ENCODE results near the gene CNKSR2. TPM values are rescaled to one million over a fixed set of nuclear protein-coding genes. Genes with fewer than 3 reads are reported as not detected.

The CNKSR2 gene
- total and polyA plus RNA-seq, 2 experiments from 2014 or later: 13.9 to 40.9 TPM

DNA sequence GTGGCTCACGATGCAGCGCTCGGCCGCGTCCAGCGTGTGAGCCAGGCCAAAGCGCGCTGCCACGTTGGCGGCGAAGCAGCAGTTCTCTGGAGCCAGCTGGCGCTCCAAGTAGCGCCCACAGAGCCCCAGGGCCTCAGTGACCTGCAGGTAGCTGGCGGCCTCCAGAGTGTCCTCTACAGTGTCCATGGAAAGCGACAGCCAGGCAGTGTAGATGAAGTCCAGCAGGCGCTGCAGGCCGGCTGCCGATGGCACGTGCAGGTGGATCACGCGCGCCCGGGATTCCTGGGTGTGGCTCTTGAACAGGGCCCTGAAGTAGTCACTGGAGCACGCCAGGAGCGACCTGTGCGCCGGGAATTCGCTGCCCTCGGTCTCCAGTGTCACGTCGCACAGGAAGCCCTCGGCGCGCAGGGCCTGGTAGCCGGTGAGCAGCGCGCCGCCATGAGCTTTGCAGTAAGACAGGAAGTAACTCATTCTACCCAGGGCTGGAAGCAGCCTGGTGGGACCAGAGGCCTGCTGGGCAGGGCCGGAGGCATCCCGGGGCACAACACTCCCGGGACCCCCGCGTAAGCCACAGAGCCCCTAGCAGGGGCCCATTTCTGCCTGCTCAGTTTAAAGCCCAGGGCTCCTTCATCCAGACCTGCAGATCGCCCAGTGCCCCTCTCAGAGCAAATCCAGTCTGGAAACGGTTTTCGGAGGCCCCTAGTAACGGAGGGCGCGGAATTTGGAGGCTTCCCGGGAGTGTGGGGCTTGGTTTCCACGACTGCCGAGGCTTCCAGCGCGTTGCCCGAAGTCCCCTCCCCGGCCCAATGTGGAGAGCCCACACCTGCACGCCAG, 283.3 kb downstream of the CNKSR2 start (continued):
- TF ChIP-seq, protein P1, sequence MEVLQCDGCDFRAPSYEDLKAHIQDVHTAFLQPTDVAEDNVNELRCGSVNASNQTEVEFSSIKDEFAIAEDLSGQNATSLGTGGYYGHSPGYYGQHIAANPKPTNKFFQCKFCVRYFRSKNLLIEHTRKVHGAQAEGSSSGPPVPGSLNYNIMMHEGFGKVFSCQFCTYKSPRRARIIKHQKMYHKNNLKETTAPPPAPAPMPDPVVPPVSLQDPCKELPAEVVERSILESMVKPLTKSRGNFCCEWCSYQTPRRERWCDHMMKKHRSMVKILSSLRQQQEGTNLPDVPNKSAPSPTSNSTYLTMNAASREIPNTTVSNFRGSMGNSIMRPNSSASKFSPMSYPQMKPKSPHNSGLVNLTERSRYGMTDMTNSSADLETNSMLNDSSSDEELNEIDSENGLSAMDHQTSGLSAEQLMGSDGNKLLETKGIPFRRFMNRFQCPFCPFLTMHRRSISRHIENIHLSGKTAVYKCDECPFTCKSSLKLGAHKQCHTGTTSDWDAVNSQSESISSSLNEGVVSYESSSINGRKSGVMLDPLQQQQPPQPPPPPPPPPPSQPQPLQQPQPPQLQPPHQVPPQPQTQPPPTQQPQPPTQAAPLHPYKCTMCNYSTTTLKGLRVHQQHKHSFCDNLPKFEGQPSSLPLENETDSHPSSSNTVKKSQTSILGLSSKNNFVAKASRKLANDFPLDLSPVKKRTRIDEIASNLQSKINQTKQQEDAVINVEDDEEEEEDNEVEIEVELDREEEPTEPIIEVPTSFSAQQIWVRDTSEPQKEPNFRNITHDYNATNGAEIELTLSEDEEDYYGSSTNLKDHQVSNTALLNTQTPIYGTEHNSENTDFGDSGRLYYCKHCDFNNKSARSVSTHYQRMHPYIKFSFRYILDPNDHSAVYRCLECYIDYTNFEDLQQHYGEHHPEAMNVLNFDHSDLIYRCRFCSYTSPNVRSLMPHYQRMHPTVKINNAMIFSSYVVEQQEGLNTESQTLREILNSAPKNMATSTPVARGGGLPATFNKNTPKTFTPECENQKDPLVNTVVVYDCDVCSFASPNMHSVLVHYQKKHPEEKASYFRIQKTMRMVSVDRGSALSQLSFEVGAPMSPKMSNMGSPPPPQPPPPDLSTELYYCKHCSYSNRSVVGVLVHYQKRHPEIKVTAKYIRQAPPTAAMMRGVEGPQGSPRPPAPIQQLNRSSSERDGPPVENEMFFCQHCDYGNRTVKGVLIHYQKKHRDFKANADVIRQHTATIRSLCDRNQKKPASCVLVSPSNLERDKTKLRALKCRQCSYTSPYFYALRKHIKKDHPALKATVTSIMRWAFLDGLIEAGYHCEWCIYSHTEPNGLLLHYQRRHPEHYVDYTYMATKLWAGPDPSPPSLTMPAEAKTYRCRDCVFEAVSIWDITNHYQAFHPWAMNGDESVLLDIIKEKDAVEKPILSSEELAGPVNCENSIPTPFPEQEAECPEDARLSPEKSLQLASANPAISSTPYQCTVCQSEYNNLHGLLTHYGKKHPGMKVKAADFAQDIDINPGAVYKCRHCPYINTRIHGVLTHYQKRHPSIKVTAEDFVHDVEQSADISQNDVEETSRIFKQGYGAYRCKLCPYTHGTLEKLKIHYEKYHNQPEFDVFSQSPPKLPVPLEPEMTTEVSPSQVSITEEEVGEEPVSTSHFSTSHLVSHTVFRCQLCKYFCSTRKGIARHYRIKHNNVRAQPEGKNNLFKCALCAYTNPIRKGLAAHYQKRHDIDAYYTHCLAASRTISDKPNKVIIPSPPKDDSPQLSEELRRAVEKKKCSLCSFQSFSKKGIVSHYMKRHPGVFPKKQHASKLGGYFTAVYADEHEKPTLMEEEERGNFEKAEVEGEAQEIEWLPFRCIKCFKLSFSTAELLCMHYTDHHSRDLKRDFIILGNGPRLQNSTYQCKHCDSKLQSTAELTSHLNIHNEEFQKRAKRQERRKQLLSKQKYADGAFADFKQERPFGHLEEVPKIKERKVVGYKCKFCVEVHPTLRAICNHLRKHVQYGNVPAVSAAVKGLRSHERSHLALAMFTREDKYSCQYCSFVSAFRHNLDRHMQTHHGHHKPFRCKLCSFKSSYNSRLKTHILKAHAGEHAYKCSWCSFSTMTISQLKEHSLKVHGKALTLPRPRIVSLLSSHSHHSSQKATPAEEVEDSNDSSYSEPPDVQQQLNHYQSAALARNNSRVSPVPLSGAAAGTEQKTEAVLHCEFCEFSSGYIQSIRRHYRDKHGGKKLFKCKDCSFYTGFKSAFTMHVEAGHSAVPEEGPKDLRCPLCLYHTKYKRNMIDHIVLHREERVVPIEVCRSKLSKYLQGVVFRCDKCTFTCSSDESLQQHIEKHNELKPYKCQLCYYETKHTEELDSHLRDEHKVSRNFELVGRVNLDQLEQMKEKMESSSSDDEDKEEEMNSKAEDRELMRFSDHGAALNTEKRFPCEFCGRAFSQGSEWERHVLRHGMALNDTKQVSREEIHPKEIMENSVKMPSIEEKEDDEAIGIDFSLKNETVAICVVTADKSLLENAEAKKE (CRISPR knock-in tag; IDR thresholded peaks at IDR 0.05): no peak

DNA sequence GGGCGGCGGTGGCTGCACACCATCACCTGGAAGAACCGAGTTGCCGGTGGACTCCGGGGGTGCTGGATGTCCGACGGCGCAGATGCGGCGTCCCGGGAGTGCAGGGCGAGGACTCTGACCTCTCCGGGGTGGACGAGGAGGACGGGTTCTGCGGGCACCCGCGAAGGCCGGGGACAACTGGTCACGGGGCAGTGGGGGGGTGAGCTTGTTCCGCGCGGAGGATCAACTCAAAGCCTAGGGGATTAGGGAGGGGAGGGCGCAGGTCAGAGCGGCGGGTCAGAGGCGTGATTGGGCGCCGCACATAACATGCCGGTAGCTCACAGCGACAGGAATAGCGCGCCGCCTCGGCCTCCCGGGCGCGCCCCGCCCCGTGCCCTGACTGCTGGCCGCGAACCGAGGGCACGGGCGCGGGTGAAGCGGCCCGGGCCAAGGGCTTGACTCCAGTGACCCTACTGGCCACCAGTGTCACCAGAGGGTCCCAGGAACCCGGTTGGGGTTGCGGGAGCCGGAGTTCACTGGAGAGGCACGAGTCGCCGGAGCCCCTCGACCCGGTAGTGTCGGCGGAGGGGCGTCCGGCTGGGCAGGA, 284.0 kb downstream of the CNKSR2 start, which contains the start of gene KLHL34:
TSS of gene KLHL34 (minus strand) at position 179 of the 586 bp plus-strand sequence. CDS start 542 bp downstream, outside the sequence.
- H3K27ac Mint-ChIP-seq: no peak within 1 kb of the TSS
- peak within 1 kb of the TSS; percentile 73 for H3K4me2 ChIP-seq
- TF ChIP-seq EZH2 (IDR thresholded peaks at IDR 0.05; ENCODE audit: low read depth, unreplicated experiment) (no peak), POLR2AphosphoS5 (IDR thresholded peaks at IDR 0.05; ENCODE audit: low read depth) (no peak), STAT1 (IDR thresholded peaks at IDR 0.05; ENCODE audit: unreplicated experiment) (no peak), ZNF114 (CRISPR knock-in tag; IDR thresholded peaks at IDR 0.05) (no peak), EZH2phosphoT487 (IDR thresholded peaks at IDR 0.05; ENCODE audit: unreplicated experiment) (no peak), CREB1 (CRISPR knock-in tag; IDR thresholded peaks at IDR 0.05; ENCODE audit: low read depth) (no peak), JUNB (IDR thresholded peaks at IDR 0.05; ENCODE audit: unreplicated experiment) (no peak)
- TF ChIP-seq, protein P2, sequence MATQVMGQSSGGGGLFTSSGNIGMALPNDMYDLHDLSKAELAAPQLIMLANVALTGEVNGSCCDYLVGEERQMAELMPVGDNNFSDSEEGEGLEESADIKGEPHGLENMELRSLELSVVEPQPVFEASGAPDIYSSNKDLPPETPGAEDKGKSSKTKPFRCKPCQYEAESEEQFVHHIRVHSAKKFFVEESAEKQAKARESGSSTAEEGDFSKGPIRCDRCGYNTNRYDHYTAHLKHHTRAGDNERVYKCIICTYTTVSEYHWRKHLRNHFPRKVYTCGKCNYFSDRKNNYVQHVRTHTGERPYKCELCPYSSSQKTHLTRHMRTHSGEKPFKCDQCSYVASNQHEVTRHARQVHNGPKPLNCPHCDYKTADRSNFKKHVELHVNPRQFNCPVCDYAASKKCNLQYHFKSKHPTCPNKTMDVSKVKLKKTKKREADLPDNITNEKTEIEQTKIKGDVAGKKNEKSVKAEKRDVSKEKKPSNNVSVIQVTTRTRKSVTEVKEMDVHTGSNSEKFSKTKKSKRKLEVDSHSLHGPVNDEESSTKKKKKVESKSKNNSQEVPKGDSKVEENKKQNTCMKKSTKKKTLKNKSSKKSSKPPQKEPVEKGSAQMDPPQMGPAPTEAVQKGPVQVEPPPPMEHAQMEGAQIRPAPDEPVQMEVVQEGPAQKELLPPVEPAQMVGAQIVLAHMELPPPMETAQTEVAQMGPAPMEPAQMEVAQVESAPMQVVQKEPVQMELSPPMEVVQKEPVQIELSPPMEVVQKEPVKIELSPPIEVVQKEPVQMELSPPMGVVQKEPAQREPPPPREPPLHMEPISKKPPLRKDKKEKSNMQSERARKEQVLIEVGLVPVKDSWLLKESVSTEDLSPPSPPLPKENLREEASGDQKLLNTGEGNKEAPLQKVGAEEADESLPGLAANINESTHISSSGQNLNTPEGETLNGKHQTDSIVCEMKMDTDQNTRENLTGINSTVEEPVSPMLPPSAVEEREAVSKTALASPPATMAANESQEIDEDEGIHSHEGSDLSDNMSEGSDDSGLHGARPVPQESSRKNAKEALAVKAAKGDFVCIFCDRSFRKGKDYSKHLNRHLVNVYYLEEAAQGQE (IDR thresholded peaks at IDR 0.05; ENCODE audit: unreplicated experiment): no peak

More for the DNA sequence above, 284.0 kb downstream of the CNKSR2 start, which contains the start of gene KLHL34:
- Histone ChIP-seq H2AFZ (peak within 1 kb of the TSS; percentile 74; the same call in 1 of the 2 replicates), H3K27ac (ENCODE audit: low read depth) (no peak within 1 kb of the TSS), H3K4me3 (peak within 1 kb of the TSS; percentile 61), H3K4me1 (ENCODE audit: insufficient read depth) (no peaks in the 10 kb centered on the region), H4K20me1 (replicated peaks; ENCODE audit: insufficient read depth) (no peaks in the 10 kb centered on the region), H3K79me2 (replicated peaks; ENCODE audit: insufficient read depth) (no peaks in the 10 kb centered on the region), H3K36me3 (ENCODE audit: insufficient read depth) (no peaks in the 10 kb centered on the region), H3K9me2 (ENCODE audit: insufficient read depth) (no peaks in the 10 kb centered on the region), H3K27me3 (ENCODE audit: insufficient read depth) (peaks cover 8% of the 10 kb centered on the region; the same call in 1 of the 2 replicates), H3F3A (replicated peaks; ENCODE audit: low read depth) (no peaks in the 10 kb centered on the region)
- H3K4me1 Mint-ChIP-seq: peaks cover 4% of the 10 kb centered on the region; the same call in 2 of the 3 replicates
- peaks cover 3% of the 10 kb centered on the region for H3K27me3 Mint-ChIP-seq (ENCODE audit: insufficient read depth, low read depth, poor library complexity)
- DNase-seq (ENCODE audit: low spot score): peak; percentile 42
- H3K36me3 Mint-ChIP-seq (ENCODE audit: low read depth): peaks cover 2% of the 10 kb centered on the region; the same call in 1 of the 3 replicates
- H3K4me3 Mint-ChIP-seq: peak within 1 kb of the TSS; percentile 74
- H3K9me3 Mint-ChIP-seq: peaks cover 3% of the 10 kb centered on the region; the same call in 1 of the 3 replicates
- ATAC-seq: peak; percentile 80
